Colonic mucosa (tissue), 4 donors: ENCODE results near the gene SFSWAP. TPM values are rescaled to one million over a fixed set of nuclear protein-coding genes. Genes with fewer than 3 reads are reported as not detected.

Source experiments
- DNase-seq: peaks from one replicate; pipeline ENCODE4 v3.0.0-alpha.2; 2020
- H3K27ac ChIP-seq: fragments of 200-600 bp; one replicate; pipeline ENCODE4 v1.8.0; 2021
- H3K27me3 ChIP-seq: fragments of 200-600 bp; one replicate; pipeline ENCODE4 v1.8.0; 2021
- H3K36me3 ChIP-seq: fragments of 200-600 bp; one replicate; pipeline ENCODE4 v1.8.0; 2021
- H3K4me1 ChIP-seq: fragments of 200-600 bp; one replicate; pipeline ENCODE4 v1.8.0; 2021; ENCODE audit warnings: mild to moderate bottlenecking
- H3K4me3 ChIP-seq: fragments of 200-600 bp; one replicate; pipeline ENCODE4 v1.8.0; 2021
- H3K9ac ChIP-seq, 2 donors: one replicate each; pipeline ENCODE4 v1.7.0; 2013; ENCODE audit warnings: control low read depth in 2 of 2, low read depth in 2 of 2, low read length in 2 of 2
- H3K9me3 ChIP-seq: fragments of 200-600 bp; one replicate; pipeline ENCODE4 v1.8.0; 2021
- CTCF ChIP-seq: fragments of 200-600 bp; IDR thresholded peaks from one replicate; pipeline ENCODE4 v1.8.0; 2022; ENCODE audit warnings: antibody characterized with exemption, mild to moderate bottlenecking
- intact Hi-C: fragments of 100-400 bp; cut with DNase I; formaldehyde crosslinking; loops from one replicate; pipeline ENCODE4 v1.14.1; 2022
- total RNA-seq, 2 donors: library from RNA; stranded (reverse); fragmentation: NEBNext Ultra II Directional in 1 of 2; extraction: Animal tissue kit (Norgen Biotek cat#: 25700) in 1 of 2; gene quantifications; one replicate each; pipeline ENCODE4 v1.2.1, GENCODE V29; 2021
- donor health status: healthy.
- donor health status: DM: no; HTN: no; CAD: no.
- donor health status: DM: no; HTN: no; CAD: no.

Gene SFSWAP
- total RNA-seq, 2 donors from 2014 or later: 28.2 to 35.6 TPM

DNA sequence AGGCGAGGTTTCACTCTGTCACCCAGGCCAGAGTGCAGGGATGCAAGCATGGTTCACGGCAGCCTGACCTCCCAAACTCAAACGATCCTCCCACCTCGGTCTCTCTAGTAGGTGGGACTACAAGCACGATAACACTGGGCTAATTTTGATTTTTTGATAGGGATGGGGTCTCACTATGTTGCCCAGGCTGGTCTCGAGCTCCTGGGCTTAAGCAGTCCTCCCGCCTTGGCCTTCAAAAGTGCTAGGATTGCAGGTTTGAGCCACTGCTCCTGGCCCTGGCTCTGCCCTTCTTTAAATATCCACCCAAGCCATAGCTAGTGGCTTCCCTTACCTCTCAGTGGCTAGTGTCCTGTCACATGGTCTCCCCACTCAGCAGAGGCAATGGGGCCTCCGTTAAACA, 17.8 kb downstream of the SFSWAP start:
- no peaks in the 10 kb centered on the region for H3K9me3 ChIP-seq
- H3K4me3 ChIP-seq: no peak overlapping the region
- intact Hi-C loops: no loop called here
- no peaks in the 10 kb centered on the region for H3K27me3 ChIP-seq
- H3K27ac ChIP-seq: no peak overlapping the region
- no peak for DNase-seq
- no peaks in the 10 kb centered on the region for H3K4me1 ChIP-seq
- no peak for TF ChIP-seq CTCF
- peaks cover 17% of the 10 kb centered on the region for H3K36me3 ChIP-seq
- no peak overlapping the region for H3K9ac ChIP-seq

DNA sequence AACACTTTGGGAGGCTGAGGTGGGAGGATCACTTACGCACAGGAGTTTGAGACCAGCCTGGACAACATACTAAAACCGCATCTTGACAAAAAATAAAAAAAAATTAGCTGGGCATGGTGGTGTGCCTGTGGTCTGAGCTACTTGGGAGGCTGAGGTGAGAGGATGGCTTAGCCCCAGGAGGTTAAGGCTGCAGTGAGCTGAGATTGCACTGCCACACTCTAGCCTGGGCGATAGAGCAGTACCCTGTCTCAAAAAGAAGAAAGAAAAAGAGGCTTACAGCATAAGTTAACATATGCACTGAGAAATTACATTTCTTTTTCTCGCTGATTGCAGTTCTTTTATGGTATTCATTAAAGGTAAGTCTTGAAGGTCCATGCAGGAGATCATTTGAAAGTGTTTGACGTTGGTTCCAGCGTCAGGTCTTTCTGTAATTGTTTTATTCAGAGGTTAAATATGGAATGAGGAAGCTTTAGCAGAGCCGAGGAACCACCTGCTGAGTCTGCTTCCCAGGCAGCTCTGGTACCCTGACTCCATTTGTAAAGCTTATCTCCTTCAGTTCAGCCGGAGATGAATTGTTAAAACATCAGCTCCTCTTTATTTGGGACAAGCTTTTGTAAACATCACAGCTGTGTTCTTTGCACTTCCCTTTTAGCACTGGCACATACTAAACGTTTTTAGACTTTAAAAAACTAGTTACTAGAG, 18.5 kb downstream of the SFSWAP start:
- no peak overlapping the region for H3K9ac ChIP-seq
- no peak for DNase-seq
- no peak overlapping the region for H3K27ac ChIP-seq
- intact Hi-C loops: no loop called here
- H3K9me3 ChIP-seq: no peaks in the 10 kb centered on the region
- TF ChIP-seq CTCF: no peak
- peaks cover 17% of the 10 kb centered on the region for H3K36me3 ChIP-seq
- H3K27me3 ChIP-seq: no peaks in the 10 kb centered on the region
- no peaks in the 10 kb centered on the region for H3K4me1 ChIP-seq
- H3K4me3 ChIP-seq: no peak overlapping the region

- H3K27ac ChIP-seq: no peak overlapping the region
- intact Hi-C loops: no loop called here
- H3K36me3 ChIP-seq: peaks cover 16% of the 10 kb centered on the region
- no peaks in the 10 kb centered on the region for H3K4me1 ChIP-seq
- no peak for DNase-seq
- no peak overlapping the region for H3K4me3 ChIP-seq
- H3K27me3 ChIP-seq: no peaks in the 10 kb centered on the region
- TF ChIP-seq CTCF: no peak
- no peaks in the 10 kb centered on the region for H3K9me3 ChIP-seq
- no peak overlapping the region for H3K9ac ChIP-seq
Measured at GRCh38 chr12:131732996-131733615, 22.2 kb downstream of the SFSWAP start.

DNA sequence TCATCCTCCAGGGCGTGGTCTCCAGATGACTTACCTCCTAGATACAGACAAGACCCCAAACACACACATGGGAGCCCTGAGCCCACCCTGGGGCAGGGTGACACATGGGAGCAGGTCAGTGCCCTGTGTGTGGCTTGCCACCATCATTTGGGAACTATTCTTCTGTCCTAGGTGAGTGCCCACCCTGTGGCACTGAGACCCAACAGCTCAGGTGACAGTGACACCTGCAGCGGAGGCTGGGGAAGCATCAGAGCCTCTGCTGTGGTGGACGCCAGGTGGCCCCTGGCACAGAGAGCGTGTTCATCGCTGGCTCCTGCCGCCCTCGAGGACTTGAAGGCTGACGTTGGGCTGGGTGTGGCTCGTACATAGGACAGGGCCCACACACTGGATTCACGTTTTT, 23.0 kb downstream of the SFSWAP start:
- Histone ChIP-seq H3K4me1 (no peaks in the 10 kb centered on the region), H3K4me3 (no peak overlapping the region), H3K9me3 (no peaks in the 10 kb centered on the region), H3K36me3 (peaks cover 16% of the 10 kb centered on the region), H3K27me3 (no peaks in the 10 kb centered on the region), H3K27ac (no peak overlapping the region), H3K9ac (no peak overlapping the region)
- intact Hi-C loops: no loop called here
- TF ChIP-seq CTCF: no peak
- no peak for DNase-seq

DNA sequence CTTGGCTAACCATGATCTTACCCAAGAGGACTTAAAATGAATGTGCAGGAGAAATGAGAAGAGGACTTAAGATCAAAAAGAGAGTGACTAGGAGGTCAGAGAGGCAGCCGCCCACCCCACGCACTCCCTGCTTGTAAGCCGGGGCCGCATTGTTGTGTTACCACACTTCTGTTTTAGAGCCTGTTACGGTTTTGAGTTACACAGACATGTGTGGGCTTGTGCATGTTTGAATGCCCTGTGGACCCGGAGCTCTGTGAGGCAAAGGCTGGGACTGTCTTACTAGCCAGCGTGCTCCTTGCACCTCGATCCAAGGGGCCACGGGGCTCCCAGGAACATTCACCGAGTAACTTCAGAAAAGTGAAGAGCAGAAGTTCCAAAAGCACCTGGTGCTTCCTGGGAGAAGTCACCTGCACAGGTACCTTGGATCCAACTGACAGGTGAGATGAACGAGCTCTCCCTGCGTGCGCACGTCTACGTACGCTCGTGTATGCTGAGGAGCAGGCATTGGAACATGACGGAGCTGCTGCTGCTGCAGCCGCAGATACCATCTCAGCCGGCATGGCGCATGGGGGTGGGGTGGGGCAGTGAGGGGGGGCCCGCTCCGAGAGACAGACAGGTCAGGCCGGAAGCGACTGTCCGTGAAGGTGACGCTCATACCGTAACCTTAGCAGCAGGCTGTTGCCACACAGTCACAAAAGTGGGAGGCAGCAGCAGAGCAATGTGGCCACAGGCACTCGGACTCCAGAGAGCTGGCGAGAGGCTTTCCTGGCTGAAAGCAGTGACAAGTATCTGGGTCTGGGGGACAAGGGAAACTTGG, 23.7 kb downstream of the SFSWAP start:
- no peaks in the 10 kb centered on the region for H3K9me3 ChIP-seq
- no peaks in the 10 kb centered on the region for H3K27me3 ChIP-seq
- no peak overlapping the region for H3K27ac ChIP-seq
- H3K9ac ChIP-seq: no peak overlapping the region
- no peak overlapping the region for H3K4me3 ChIP-seq
- intact Hi-C loops: no loop called here
- no peak for DNase-seq
- no peaks in the 10 kb centered on the region for H3K4me1 ChIP-seq
- no peak for TF ChIP-seq CTCF
- H3K36me3 ChIP-seq: peaks cover 16% of the 10 kb centered on the region
